PC-3 (cell line): ENCODE results near the gene SUSD3. TPM values are rescaled to one million over a fixed set of nuclear protein-coding genes. Genes with fewer than 3 reads are reported as not detected.
A peak's percentile ranks its signal among the peaks of the same experiment; 100 is the strongest.

ENCODE experiments used
- ATAC-seq: fragments of 200-7000 bp; cut with Tn5 transposase; 2 replicates; pipeline ENCODE4 v1.9.1; 2020; ENCODE audit warnings: mild to moderate bottlenecking, moderate library complexity
- BruUV-seq: library from RNA; stranded (reverse); fragments of 400-500 nt; replicated peaks from 2 replicates; lab custom pipeline; 2021; lab: Mats Ljungman, UMichigan
- CTCF ChIA-PET: fragments of 300-600 bp; sonication (Branson Sonifier 250); formaldehyde crosslinking; loops from one replicate; lab custom pipeline; 2022; ENCODE audit warnings: antibody characterized with exemption; lab: Charles Lee
- POLR2A ChIA-PET: fragments of 300-600 bp; sonication (Branson Sonifier 250); formaldehyde crosslinking; loops from one replicate; lab custom pipeline; 2022; ENCODE audit warnings: antibody characterized with exemption; ENCODE audit not compliant: unreplicated experiment; lab: Charles Lee
- DNase-seq: peaks from one replicate; pipeline ENCODE4 v3.0.0-alpha.2; 2015
- H2AFZ ChIP-seq: fragments of 300-600 bp; sonication (generic); 2 replicates; pipeline ENCODE4 v1.6.0; 2016; ENCODE audit warnings: antibody characterized with exemption, low read length
- H3F3A ChIP-seq: fragments of 300-600 bp; sonication (generic); one replicate; pipeline ENCODE4 v1.6.0; 2017; ENCODE audit warnings: antibody characterized with exemption, low read length, control low read depth, mild to moderate bottlenecking; ENCODE audit not compliant: unreplicated experiment
- H3K27ac ChIP-seq: fragments of 300-600 bp; sonication (generic); 2 replicates; pipeline ENCODE4 v1.5.1; 2016; ENCODE audit warnings: mild to moderate bottlenecking, low read length
- H3K27me3 ChIP-seq: fragments of 300-600 bp; sonication (generic); 2 replicates; pipeline ENCODE4 v1.6.1; 2016; ENCODE audit warnings: low read length, mixed read lengths
- H3K36me3 ChIP-seq: fragments of 300-600 bp; sonication (generic); 2 replicates; pipeline ENCODE4 v1.6.1; 2016; ENCODE audit warnings: low read depth, mixed run types, low read length, mixed read lengths
- H3K4me1 ChIP-seq: fragments of 300-600 bp; sonication (generic); 2 replicates; pipeline ENCODE4 v1.5.1; 2016; ENCODE audit warnings: low read length; ENCODE audit not compliant: insufficient read depth
- H3K4me2 ChIP-seq: fragments of 300-600 bp; sonication (generic); 2 replicates; pipeline ENCODE4 v1.6.0; 2016; ENCODE audit warnings: low read length
- H3K4me3 ChIP-seq: fragments of 300-600 bp; sonication (generic); 2 replicates; pipeline ENCODE4 v1.5.1; 2016; ENCODE audit warnings: mild to moderate bottlenecking, low read length, mixed read lengths
- H3K79me2 ChIP-seq: fragments of 300-600 bp; sonication (generic); 2 replicates; pipeline ENCODE4 v1.6.1; 2017; ENCODE audit warnings: low read length, mixed read lengths
- H3K9ac ChIP-seq: fragments of 300-600 bp; sonication (generic); 2 replicates; pipeline ENCODE4 v1.6.0; 2016; ENCODE audit warnings: mild to moderate bottlenecking, low read length
- H3K9me2 ChIP-seq: fragments of 300-600 bp; sonication (generic); replicated peaks from 2 replicates; pipeline ENCODE4 v1.6.1; 2016; ENCODE audit warnings: mixed run types, low read length, mixed read lengths
- H3K9me3 ChIP-seq: fragments of 300-600 bp; sonication (generic); 2 replicates; pipeline ENCODE4 v1.6.1; 2016; ENCODE audit warnings: low read length, mixed read lengths
- H4K20me1 ChIP-seq: fragments of 300-600 bp; sonication (generic); 2 replicates; pipeline ENCODE4 v1.6.1; 2016; ENCODE audit warnings: low read length, mixed read lengths
- EZH2 ChIP-seq: fragments of 300-600 bp; sonication (generic); IDR thresholded peaks from one replicate; pipeline ENCODE4 v1.6.1; 2017; ENCODE audit warnings: antibody characterized with exemption, mild to moderate bottlenecking, low read length; ENCODE audit not compliant: unreplicated experiment
- EZH2phosphoT487 ChIP-seq: fragments of 300-600 bp; sonication (generic); IDR thresholded peaks from 2 replicates; pipeline ENCODE4 v1.6.1; 2018; ENCODE audit warnings: mild to moderate bottlenecking, antibody characterized with exemption, low read length, borderline replicate concordance
- intact Hi-C: fragments of 100-400 bp; cut with micrococcal nuclease; formaldehyde crosslinking; loops from 2 replicates; pipeline ENCODE4 v1.9.0; 2023
- total RNA-seq: library from RNA; depleted of rRNA; stranded (reverse); fragments of >200 nt; gene quantifications from 2 replicates; pipeline ENCODE4 v1.2.3, GENCODE V29; 2014
- TF ChIP-seq, protein P1 (sequence below): fragments of 300-600 bp; sonication (generic); conservative IDR thresholded peaks from 2 replicates; pipeline ENCODE4 v1.5.1; 2017; ENCODE audit warnings: antibody characterized with exemption, low read depth, mild to moderate bottlenecking, low read length

The SUSD3 gene
- total RNA-seq, 1 experiment from 2014 or later, result 13.4 TPM

DNA sequence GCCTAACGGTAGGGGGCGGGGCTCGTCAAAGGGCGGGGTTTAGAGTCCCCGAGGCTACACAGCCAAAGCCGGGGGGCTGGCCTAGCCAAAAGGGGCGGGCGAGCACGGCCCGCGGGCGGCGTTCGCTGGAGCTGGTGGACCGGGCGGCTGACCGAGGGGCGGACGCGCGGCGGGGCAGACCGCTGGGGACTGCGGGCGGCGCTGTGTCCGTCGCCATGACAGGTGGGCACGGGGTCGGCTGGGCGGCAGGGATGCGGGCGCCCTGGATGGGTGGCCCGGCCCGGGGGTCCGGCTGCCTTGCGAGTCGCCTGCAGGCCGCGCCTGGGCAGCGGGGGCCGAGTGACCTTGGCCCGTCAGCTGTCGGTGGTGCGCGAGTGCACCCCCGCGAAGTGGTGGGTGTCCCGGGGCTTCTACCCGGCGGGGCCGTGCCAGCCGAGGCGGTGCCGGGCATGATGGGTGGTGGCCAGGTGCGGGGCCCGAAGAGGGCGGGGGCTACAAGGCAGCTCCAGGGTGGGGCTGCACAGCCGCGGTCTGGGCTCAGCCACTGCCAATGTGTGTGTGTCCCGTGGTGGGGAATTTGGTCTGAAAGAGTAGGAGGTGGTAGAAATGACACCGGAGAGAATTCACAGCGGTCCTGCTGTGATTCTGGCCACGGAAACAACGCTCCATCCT, 37.8 kb downstream of the SUSD3 start, which contains the start of gene CARD19:
CARD19 (plus strand) TSS at position 87 of the 672 bp plus-strand sequence; CDS start at position 216, 129 bp downstream.
- Histone ChIP-seq H2AFZ (peak within 1 kb of the TSS; percentile 86), H3K79me2 (peaks cover 47% of the 10 kb centered on the region), H3F3A (no peaks in the 10 kb centered on the region), H3K4me1 (peaks cover 28% of the 10 kb centered on the region), H4K20me1 (no peaks in the 10 kb centered on the region), H3K9me2 (no peaks in the 10 kb centered on the region), H3K27ac (peak within 1 kb of the TSS; percentile 75), H3K9me3 (no peaks in the 10 kb centered on the region), H3K9ac (peak within 1 kb of the TSS; percentile 79), H3K36me3 (no peaks in the 10 kb centered on the region), H3K27me3 (no peaks in the 10 kb centered on the region), H3K4me3 (peak within 1 kb of the TSS; percentile 91), H3K4me2 (peak within 1 kb of the TSS; percentile 95)
- ATAC-seq (peak; percentile 10), DNase-seq (peak; percentile 35)
- intact Hi-C loops, result loop anchor here (2.0 to 10.0 kb wide), 2 partner anchors 93 to 221 kb away; partner anchors contain the start of gene ZNF484
- ChIA-PET CTCF (interaction anchor here (0.6 kb wide), 1 partner anchor 38 kb away, joined by 4 read pairs; the partner anchor contains the start of gene NINJ1), POLR2A (no interaction called here)
- BruUV-seq, result no TSS peak
- TF ChIP-seq EZH2phosphoT487, result no peak
- no peak for TF ChIP-seq EZH2
- TF ChIP-seq, protein P1, sequence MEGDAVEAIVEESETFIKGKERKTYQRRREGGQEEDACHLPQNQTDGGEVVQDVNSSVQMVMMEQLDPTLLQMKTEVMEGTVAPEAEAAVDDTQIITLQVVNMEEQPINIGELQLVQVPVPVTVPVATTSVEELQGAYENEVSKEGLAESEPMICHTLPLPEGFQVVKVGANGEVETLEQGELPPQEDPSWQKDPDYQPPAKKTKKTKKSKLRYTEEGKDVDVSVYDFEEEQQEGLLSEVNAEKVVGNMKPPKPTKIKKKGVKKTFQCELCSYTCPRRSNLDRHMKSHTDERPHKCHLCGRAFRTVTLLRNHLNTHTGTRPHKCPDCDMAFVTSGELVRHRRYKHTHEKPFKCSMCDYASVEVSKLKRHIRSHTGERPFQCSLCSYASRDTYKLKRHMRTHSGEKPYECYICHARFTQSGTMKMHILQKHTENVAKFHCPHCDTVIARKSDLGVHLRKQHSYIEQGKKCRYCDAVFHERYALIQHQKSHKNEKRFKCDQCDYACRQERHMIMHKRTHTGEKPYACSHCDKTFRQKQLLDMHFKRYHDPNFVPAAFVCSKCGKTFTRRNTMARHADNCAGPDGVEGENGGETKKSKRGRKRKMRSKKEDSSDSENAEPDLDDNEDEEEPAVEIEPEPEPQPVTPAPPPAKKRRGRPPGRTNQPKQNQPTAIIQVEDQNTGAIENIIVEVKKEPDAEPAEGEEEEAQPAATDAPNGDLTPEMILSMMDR, result no peak

DNA sequence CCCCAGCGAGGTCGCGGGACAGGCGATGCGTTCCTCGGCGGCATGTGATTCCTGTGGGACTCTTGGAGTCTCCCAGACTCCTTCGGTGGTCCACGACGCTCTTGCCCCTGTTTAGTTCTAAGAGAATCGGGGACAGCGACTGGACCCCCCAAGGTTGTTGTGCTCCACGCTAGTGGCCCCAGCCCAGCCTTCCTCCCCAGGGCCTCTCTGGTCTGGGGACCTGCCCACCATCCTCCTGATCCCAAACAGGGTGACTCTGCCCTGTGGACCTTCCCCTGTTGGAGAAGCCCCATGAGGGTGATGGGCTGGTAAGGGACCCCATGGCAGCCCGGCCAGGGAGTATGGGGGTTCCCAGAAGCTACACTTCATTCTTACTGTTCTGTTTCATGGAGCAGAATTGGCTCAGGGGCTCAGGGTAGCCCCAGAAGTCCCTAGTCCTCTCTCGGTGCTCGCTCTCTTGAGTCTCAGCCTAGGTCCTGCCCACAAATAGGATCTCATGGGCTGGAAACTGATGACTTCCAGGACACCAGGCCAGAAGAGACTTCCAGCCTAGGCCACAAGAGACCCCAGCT, 38.4 kb downstream of the SUSD3 start:
- TF ChIP-seq EZH2, result no peak
- no peak for TF ChIP-seq EZH2phosphoT487
- TF ChIP-seq, protein P1, result no peak
- no peaks in the 10 kb centered on the region for H4K20me1 ChIP-seq
- H3K27ac ChIP-seq, result no peak overlapping the region
- H3K4me1 ChIP-seq, result peaks cover 28% of the 10 kb centered on the region
- BruUV-seq, result TSS peak; percentile 42
- ATAC-seq (no peak), DNase-seq (no peak)
- ChIA-PET POLR2A (no interaction called here), CTCF (no interaction called here)
- peak overlapping the region; percentile 79 for H3K9ac ChIP-seq
- peak overlapping the region; percentile 86 for H2AFZ ChIP-seq
- H3K4me2 ChIP-seq, result peak overlapping the region; percentile 95
- H3K9me3 ChIP-seq, result no peaks in the 10 kb centered on the region
- H3K36me3 ChIP-seq, result no peaks in the 10 kb centered on the region
- H3F3A ChIP-seq, result no peaks in the 10 kb centered on the region
- no peaks in the 10 kb centered on the region for H3K9me2 ChIP-seq
- intact Hi-C loops, result loop anchor here (2.0 to 10.0 kb wide), 2 partner anchors 94 to 222 kb away; partner anchors contain the start of gene ZNF484
- peaks cover 53% of the 10 kb centered on the region for H3K79me2 ChIP-seq
- no peaks in the 10 kb centered on the region for H3K27me3 ChIP-seq
- H3K4me3 ChIP-seq, result peak overlapping the region; percentile 91
